ENCODE data around the gene DCTN5.
"Not testable (repeated sequence)": the region's sequence is repeated elsewhere in the genome, so short reads cannot be mapped to it uniquely, and the experiment has no call there.

Gene DCTN5

DNA sequence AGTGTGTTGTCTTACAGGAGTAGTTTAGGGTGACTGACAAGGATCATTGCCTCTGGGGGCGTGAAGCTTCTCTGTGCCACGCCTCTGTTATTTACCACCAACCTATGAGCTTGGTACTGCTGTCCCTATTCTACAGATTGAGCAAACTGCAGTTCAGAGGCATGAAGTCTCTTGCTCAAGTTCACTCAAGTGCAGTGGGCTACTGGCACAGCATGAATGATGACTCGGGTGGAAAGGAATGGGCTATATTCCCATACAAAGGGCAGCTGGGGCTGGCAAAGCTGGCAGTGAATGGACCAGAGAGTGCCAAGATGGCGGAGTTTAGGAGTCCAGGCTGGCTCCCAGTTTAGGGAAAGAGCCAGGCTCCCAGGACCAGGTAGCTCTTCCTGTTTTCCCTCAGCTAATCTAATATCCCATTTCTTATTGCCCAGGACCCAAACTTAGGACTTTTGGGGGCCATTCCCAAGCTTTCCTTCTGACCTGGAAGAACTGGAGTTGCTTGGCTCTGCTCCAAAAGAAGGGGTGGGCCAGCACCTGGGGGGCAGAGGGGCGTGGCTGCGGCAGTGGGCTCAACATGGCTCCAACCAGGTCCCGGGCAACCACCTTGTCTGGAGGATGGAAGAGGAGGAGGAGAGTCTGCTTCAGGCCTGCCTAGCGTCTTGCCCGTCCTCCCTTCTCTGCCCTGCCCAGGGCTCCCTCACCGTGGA lies 50.4 kb downstream of the DCTN5 start:
- DNase-seq (ENCODE audit: extremely low read depth in 1 of 2, low read depth in 1 of 2): no peak

DNA sequence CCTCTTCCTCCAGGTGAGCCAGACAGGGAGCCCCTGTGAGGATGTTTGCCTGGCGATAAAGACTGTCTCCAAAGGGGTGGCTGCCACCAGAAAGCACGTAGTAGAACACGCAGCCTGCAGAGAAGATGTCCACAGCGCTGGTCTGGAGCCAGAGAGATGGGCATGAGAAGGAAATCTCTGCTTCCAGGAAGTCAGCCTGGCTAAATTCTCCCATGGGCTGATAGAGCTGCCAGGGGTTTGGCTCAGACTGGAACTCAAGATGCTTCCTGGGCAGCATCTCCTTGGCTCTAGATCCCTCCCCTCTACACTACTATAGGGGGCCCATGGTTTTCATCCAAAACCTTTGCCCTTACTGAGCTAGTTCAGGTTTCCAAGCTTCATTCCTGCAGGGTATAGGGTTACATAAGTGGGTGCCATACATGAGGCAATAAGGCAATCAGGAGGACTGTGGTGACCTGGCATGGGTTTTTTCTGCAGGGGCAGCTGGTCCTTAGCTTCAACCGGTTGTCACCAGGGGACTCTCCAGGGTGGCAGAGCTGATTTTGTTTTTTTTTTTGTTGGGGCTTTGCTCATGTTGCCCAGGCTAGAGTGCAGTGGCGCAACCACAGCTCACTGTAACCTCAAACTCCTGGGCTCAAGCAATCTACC lies 51.0 kb downstream of the DCTN5 start:
- no peak for DNase-seq (ENCODE audit: extremely low read depth in 1 of 2, low read depth in 1 of 2)

DNA sequence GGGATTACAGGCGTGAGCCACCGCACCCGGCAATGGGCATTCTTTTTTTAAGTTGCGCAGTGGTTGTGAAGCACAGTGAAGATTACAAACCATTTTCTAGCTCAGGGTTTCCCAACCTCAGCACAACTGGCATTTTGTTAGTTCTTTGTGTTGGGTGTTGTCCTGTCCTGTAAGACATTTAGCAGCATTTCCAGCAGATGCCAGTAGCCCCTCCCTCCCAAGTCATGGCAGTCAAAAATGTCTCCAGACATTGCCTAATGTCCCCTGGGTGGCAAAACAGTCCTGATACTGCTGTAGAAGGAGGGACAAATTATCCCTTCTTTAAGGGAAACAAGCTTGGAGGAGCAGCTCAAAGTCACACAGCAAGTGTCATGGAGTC lies 53.0 kb downstream of the DCTN5 start:
- no peak for DNase-seq (ENCODE audit: extremely low read depth in 1 of 2, low read depth in 1 of 2)

GRCh38 chr16:23694644-23695373 lies 53.5 kb downstream of the DCTN5 start:
- no peak for DNase-seq (ENCODE audit: extremely low read depth in 1 of 2, low read depth in 1 of 2)

DNA sequence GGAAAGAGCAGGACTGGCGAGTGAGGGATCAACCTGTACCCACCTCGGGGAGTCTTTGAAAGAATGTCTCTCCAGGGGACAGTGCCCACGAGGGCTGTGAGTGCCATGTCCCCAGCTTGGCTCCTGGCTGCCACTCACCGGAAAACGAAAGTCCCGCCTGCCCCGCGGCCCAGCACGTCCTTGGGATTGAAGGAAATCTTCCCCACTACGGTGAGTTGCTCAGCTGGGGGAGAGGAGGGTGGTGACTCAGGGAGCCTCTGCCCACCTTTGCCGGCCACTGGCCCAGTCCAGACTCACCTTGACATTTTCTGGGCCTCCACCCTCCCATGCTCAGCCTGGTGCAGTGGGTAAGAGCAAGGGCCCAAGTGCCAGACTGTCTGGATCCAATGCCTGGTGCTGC lies 54.5 kb downstream of the DCTN5 start:
- DNase-seq (ENCODE audit: extremely low read depth in 1 of 2, low read depth in 1 of 2): no peak

DNA sequence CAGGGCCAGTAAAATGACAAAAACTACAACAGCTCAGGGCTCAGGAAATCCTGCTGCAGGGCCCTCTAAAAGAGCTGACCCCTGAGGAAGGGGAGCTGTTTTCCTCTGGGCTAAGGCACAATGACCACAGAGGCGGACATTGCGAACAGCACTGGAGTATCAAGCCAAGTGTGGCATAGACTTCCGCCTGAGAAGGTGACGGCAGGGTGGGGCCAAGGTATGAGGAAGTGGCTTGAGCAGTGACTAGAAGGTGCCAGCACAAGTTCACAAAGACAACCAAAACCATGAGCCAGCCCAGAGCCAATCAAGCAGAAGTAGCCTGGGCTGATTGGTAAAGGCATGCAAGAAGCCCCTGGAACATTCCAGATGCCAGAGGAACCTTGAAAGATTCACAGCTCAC lies 57.8 kb downstream of the DCTN5 start:
- no peak for DNase-seq (ENCODE audit: extremely low read depth in 1 of 2, low read depth in 1 of 2)

DNA sequence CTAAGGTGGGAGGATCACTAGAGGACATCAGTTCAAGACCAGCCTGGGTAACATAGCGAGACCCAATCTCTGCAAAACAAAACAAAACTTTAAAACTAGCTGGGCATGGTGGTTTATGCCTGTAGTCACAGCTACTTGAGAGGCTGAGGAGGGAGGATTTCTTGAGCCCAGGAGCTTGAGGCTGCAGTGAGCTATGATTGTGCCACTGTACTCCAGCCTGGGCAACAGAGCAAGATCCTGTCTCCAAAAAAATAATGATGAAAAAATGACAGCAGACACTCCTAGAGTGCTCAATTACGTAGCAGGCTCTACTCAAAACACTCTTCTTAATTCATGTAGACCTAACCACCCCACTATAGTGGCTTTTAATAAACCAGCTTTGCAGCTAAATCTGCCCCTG lies 58.8 kb downstream of the DCTN5 start:
- DNase-seq (ENCODE audit: extremely low read depth in 1 of 2, low read depth in 1 of 2): no peak

GRCh38 chr16:23700509-23700908 lies 59.2 kb downstream of the DCTN5 start:
- no peak for DNase-seq (ENCODE audit: extremely low read depth in 1 of 2, low read depth in 1 of 2)

DNA sequence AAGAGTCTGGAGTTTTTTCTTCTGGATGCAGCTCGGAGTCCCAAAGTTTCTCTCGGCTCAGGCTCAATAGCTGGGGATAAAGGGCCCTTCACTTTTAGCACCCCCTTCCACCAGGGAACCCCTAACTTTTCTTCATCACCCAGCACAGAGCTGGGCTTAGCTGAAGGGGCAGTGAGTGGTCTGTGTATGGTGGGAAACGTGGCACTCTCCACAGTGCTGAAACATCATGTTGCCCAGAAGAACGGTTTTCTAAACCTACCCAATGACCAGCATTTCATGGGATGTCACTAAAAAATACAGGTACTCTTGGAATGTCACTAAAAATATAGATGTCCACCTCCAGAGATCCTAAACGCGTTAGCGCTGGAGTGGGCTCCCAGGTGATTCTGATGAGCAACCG lies 59.8 kb downstream of the DCTN5 start:
- no peak for DNase-seq (ENCODE audit: extremely low read depth in 1 of 2, low read depth in 1 of 2)

GRCh38 chr16:23702951-23703350 lies 61.7 kb downstream of the DCTN5 start:
- DNase-seq (ENCODE audit: extremely low read depth in 1 of 2, low read depth in 1 of 2): no peak

- DNase-seq (ENCODE audit: extremely low read depth in 1 of 2, low read depth in 1 of 2): no peak
Measured at GRCh38 chr16:23704772-23705516, 63.7 kb downstream of the DCTN5 start.

GRCh38 chr16:23705517-23705902 lies 64.2 kb downstream of the DCTN5 start:
- no peak for DNase-seq (ENCODE audit: extremely low read depth in 1 of 2, low read depth in 1 of 2)

GRCh38 chr16:23706439-23706838 lies 65.2 kb downstream of the DCTN5 start:
- no peak for DNase-seq (ENCODE audit: extremely low read depth in 1 of 2, low read depth in 1 of 2)

DNA sequence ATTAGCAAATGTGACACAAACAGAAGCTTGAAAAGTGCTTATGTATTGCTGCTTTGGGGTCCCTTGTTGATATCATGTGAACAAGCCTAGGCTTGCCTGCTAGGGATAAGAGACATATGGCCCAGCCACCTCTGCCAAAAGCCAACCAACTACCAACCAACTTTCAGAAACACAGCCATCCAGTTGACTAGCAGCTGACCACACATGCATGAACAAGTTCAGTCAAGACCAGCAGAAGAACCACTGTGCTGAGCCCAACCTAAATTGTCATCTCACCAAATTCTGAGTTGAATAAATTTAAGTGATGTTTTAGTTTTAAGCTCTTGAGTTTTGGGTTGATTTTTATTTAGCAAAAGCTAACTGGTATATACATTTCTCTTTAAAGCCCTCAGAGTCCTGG lies 68.3 kb downstream of the DCTN5 start:
- DNase-seq (ENCODE audit: extremely low read depth in 1 of 2, low read depth in 1 of 2): no peak

DNA sequence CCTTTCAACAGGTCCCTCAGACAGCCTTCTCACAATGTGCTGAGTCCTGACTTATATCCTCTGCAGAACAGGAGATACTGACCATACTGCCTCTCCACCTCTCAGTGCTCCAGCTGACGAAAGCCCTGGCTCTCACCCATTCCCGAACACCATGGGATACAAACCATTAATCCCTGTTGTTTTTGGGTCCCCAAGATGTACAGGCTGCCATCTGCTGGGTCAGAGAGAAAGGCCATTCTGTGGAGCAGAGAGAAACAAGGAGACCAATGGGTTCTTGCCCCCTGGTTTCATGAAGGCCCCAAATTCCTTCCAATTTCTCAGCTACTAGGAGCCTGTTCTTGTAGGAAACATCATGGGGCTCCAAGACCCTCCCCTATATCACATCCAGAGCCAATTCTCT lies 68.7 kb downstream of the DCTN5 start:
- DNase-seq (ENCODE audit: extremely low read depth in 1 of 2, low read depth in 1 of 2): no peak

- DNase-seq (ENCODE audit: extremely low read depth in 1 of 2, low read depth in 1 of 2): no peak
Measured at GRCh38 chr16:23710504-23710903, 69.2 kb downstream of the DCTN5 start.

- no peak for DNase-seq (ENCODE audit: extremely low read depth in 1 of 2, low read depth in 1 of 2)
Measured at GRCh38 chr16:23711785-23712184, 70.5 kb downstream of the DCTN5 start.

GRCh38 chr16:23712976-23713375 lies 71.7 kb downstream of the DCTN5 start, which contains the start of gene ERN2:
Gene ERN2, minus strand, starts transcription at chr16:23713222. Its CDS starts 35 bp downstream, at chr16:23713187.
- no peak for DNase-seq (ENCODE audit: extremely low read depth in 1 of 2, low read depth in 1 of 2)

- DNase-seq (ENCODE audit: extremely low read depth in 1 of 2, low read depth in 1 of 2): no peak
Measured at GRCh38 chr16:23716484-23716883, 75.2 kb downstream of the DCTN5 start.

DNA sequence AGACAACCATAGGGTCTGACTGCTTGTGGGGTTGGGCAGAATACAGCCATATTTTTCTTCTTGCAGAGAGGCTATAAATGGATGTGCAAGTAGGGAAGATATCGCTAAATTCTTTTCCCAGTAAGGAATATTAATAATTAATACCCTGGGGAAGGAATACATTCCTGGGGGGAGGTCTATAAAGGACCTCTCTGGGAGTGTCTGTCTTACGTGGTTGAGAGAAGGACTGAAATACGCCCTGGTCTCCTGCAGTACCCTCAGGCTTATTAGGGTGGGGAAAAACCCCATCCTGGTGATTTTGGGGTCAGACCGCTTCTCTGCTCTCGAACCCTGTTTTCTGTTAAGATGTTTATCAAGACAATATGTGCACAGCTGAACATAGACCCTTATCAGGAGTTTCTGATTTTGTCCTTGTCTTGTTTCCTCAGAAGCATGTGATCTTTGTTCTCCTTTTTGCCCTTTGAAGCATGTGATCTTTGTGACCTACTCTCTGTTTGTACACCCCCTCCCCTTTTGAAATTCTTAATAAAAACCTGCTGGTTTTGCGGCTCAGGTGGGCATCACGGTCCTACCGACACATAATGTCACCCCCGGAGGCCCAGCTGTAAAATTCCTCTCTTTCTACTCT lies 81.5 kb downstream of the DCTN5 start:
- DNase-seq (ENCODE audit: extremely low read depth in 1 of 2, low read depth in 1 of 2): not testable (repeated sequence)

All from activated CD8-positive, alpha-beta memory T cell treated with anti-CD3 and anti-CD28 coated beads for 1 hour (primary cell).